CD14-positive monocyte (primary cell): ENCODE results near the gene TMEM258. TPM values are rescaled to one million over a fixed set of nuclear protein-coding genes. Genes with fewer than 3 reads are reported as not detected.

Source experiments
- DNase-seq, 3 donors: peaks; one replicate each; pipeline ENCODE4 v3.0.0-alpha.2; 2011 to 2022
- H2AFZ ChIP-seq: 2 replicates; pipeline ENCODE4 v1.6.0; 2012; ENCODE audit warnings: mild to moderate bottlenecking, low read depth, low read length, inconsistent platforms; ENCODE audit not compliant: insufficient read depth, poor library complexity, severe bottlenecking
- H3K27ac ChIP-seq, 2 donors: 1 replicate in 1 of 2; 2 replicates in 1 of 2; pipeline ENCODE4 v1.5.1; 2012 to 2013; ENCODE audit warnings: low read length in 2 of 2, control low read depth in 1 of 2, inconsistent platforms in 1 of 2, low read depth in 1 of 2, mild to moderate bottlenecking in 1 of 2
- H3K27me3 ChIP-seq, 2 donors: one replicate each; pipeline versions ENCODE4 v1.6.0 to v1.6.1; 2011 to 2013; ENCODE audit warnings: low read length in 2 of 2; ENCODE audit not compliant: control insufficient read depth in 2 of 2, insufficient read depth in 2 of 2
- H3K36me3 ChIP-seq, 2 donors: replicated peaks in 1 of 2; 1 replicate in 1 of 2; 2 replicates in 1 of 2; pipeline versions ENCODE4 v1.5.1 to v1.6.1; 2012 to 2013; ENCODE audit warnings: low read length in 2 of 2, control low read depth in 1 of 2, inconsistent platforms in 1 of 2, mild to moderate bottlenecking in 1 of 2; ENCODE audit not compliant: insufficient read depth in 2 of 2, control insufficient read depth in 1 of 2
- H3K4me1 ChIP-seq, 2 donors: 1 replicate in 1 of 2; 2 replicates in 1 of 2; pipeline versions ENCODE4 v1.5.1 to v1.6.1; 2012 to 2013; ENCODE audit warnings: low read length in 2 of 2, control low read depth in 1 of 2, inconsistent platforms in 1 of 2, mild to moderate bottlenecking in 1 of 2, moderate library complexity in 1 of 2; ENCODE audit not compliant: insufficient read depth in 2 of 2, control insufficient read depth in 1 of 2
- H3K4me2 ChIP-seq: replicated peaks from 2 replicates; pipeline ENCODE3; 2012; ENCODE audit warnings: low read length, moderate library complexity, mild to moderate bottlenecking; ENCODE audit not compliant: poor library complexity, severe bottlenecking; ENCODE audit errors: extremely low read depth
- H3K4me3 ChIP-seq, 3 experiments: fragments of 200-600 bp in 1 of 3; sonication (generic) in 1 of 3; replicated peaks in 1 of 3; 1 replicate in 2 of 3; 2 replicates in 1 of 3; pipeline ENCODE4 v1.5.1; 2011 to 2013; ENCODE audit warnings: low read length in 3 of 3, mild to moderate bottlenecking in 3 of 3, control low read depth in 2 of 3, low read depth in 2 of 3, inconsistent platforms in 1 of 3, moderate library complexity in 1 of 3
- H3K79me2 ChIP-seq: 2 replicates; pipeline ENCODE4 v1.6.0; 2012; ENCODE audit warnings: mild to moderate bottlenecking, control low read depth, inconsistent platforms, low read length, moderate library complexity; ENCODE audit not compliant: insufficient read depth
- H3K9ac ChIP-seq: 2 replicates; pipeline ENCODE4 v1.6.0; 2017; ENCODE audit warnings: low read length, mild to moderate bottlenecking; ENCODE audit not compliant: insufficient read depth, poor library complexity, severe bottlenecking
- H3K9me3 ChIP-seq, 2 donors: replicated peaks in 1 of 2; 1 replicate in 1 of 2; 2 replicates in 1 of 2; pipeline versions ENCODE4 v1.5.1 to v1.6.1; 2012 to 2013; ENCODE audit warnings: low read length in 2 of 2, control low read depth in 1 of 2; ENCODE audit not compliant: control insufficient read depth in 1 of 2, insufficient read depth in 1 of 2
- H4K20me1 ChIP-seq: 2 replicates; pipeline ENCODE4 v1.6.0; 2012; ENCODE audit warnings: mild to moderate bottlenecking, low read length, control low read depth, moderate library complexity; ENCODE audit not compliant: insufficient read depth
- H3K27ac Mint-ChIP-seq, 7 donors: one replicate each; pipeline ENCODE4 v1.8.0; 2020; ENCODE audit warnings: mild to moderate bottlenecking in 7 of 7, mixed read lengths in 7 of 7, moderate library complexity in 6 of 7, inconsistent platforms in 2 of 7
- H3K27me3 Mint-ChIP-seq, 3 donors: one replicate each; pipeline ENCODE4 v1.8.0; 2021 to 2022; ENCODE audit warnings: low read depth in 3 of 3, mild to moderate bottlenecking in 3 of 3, mixed read lengths in 3 of 3, moderate library complexity in 3 of 3, inconsistent platforms in 1 of 3
- H3K36me3 Mint-ChIP-seq, 2 donors: one replicate each; pipeline ENCODE4 v1.8.0; 2020; ENCODE audit warnings: mixed read lengths in 2 of 2, inconsistent platforms in 1 of 2, mild to moderate bottlenecking in 1 of 2
- H3K4me1 Mint-ChIP-seq: one replicate; pipeline ENCODE4 v1.8.0; 2020; ENCODE audit warnings: mild to moderate bottlenecking, mixed read lengths
- H3K4me3 Mint-ChIP-seq, 2 donors: one replicate each; pipeline ENCODE4 v1.8.0; 2020; ENCODE audit warnings: mild to moderate bottlenecking in 2 of 2, mixed read lengths in 2 of 2, moderate library complexity in 1 of 2
- H3K9me3 Mint-ChIP-seq, 7 donors: one replicate each; pipeline ENCODE4 v1.8.0; 2020 to 2022; ENCODE audit warnings: mixed read lengths in 7 of 7, mild to moderate bottlenecking in 6 of 7, moderate library complexity in 6 of 7, inconsistent platforms in 2 of 7
- WGBS: methylation state at CpG from one replicate; pipeline ENCODE4 v1.1.5; 2013; ENCODE audit warnings: missing lambda C conversion rate; ENCODE audit not compliant: insufficient coverage; 5-methylcytosine and 5-hydroxymethylcytosine counted together
- intact Hi-C, 2 donors: fragments of 100-400 bp; cut with micrococcal nuclease; formaldehyde crosslinking; loops; one replicate each; pipeline versions ENCODE4 v1.15.0 to v1.15.1; 2023
- polyA plus RNA-seq, 3 donors: library from polyadenylated mRNA; depleted of rRNA in 1 of 3; unstranded in 2 of 3; stranded (reverse) in 1 of 3; fragments of 300-500 nt in 2 of 3; fragments of >200 nt in 1 of 3; fragmentation: Illumina TruSeq in 2 of 3; gene quantifications; 1 replicate in 2 of 3; 2 replicates in 1 of 3; pipeline ENCODE4 v1.2.3, GENCODE V29; 2012 to 2021
- TF ChIP-seq, protein P1 (sequence below): fragments of 200-600 bp; IDR thresholded peaks from one replicate; pipeline ENCODE4 v1.8.0; 2022; ENCODE audit warnings: antibody characterized with exemption, mild to moderate bottlenecking

TMEM258 gene
- polyA plus RNA-seq, 3 donors = 199 to 224 (median 220) TPM

DNA sequence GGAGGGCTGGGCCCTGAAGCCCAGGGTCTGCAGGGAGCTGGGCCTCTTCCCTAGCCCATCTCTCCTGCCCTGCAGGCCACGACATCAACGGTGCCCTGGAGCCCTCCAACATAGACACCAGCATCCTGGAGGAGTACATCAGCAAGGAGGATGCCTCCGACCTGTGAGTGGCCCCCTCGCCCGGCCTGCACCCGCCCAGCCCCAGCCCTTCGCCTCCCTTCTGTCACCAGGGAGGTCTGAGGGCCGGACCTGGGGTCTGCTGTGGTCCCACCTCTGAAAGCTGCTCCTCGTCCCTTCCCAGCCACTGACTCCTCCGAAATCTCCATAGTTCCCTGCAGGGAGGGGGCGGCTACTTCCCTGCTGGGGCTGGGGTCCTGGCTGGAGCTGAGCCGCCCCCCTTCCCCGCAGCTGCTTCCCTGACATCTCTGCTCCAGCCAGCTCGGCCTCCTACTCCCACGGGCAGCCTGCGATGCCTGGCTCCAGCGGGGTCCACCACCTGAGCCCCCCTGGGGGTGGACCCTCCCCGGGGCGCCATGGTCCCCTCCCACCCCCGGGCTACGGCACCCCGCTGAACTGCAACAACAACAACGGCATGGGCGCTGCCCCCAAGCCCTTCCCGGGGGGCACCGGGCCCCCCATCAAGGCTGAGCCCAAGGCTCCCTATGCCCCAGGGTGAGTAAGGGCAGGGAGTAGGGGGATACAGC is 26.7 kb downstream of the TMEM258 start:
- Histone ChIP-seq H3K27me3 (no peaks in the 10 kb centered on the region), H3K36me3 (no peaks in the 10 kb centered on the region), H3K4me3 (no peak overlapping the region), H4K20me1 (no peaks in the 10 kb centered on the region), H3K79me2 (no peaks in the 10 kb centered on the region), H3K4me1 (no peaks in the 10 kb centered on the region), H2AFZ (no peak overlapping the region), H3K4me2 (no peak overlapping the region), H3K9me3 (no peaks in the 10 kb centered on the region), H3K27ac (no peak overlapping the region), H3K9ac (no peak overlapping the region)
- H3K27me3 Mint-ChIP-seq = peaks cover 4 to 8% (median 4%) of the 10 kb centered on the region in 3 donors
- TF ChIP-seq, protein P1, sequence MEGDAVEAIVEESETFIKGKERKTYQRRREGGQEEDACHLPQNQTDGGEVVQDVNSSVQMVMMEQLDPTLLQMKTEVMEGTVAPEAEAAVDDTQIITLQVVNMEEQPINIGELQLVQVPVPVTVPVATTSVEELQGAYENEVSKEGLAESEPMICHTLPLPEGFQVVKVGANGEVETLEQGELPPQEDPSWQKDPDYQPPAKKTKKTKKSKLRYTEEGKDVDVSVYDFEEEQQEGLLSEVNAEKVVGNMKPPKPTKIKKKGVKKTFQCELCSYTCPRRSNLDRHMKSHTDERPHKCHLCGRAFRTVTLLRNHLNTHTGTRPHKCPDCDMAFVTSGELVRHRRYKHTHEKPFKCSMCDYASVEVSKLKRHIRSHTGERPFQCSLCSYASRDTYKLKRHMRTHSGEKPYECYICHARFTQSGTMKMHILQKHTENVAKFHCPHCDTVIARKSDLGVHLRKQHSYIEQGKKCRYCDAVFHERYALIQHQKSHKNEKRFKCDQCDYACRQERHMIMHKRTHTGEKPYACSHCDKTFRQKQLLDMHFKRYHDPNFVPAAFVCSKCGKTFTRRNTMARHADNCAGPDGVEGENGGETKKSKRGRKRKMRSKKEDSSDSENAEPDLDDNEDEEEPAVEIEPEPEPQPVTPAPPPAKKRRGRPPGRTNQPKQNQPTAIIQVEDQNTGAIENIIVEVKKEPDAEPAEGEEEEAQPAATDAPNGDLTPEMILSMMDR = no peak
- no peak overlapping the region for H3K27ac Mint-ChIP-seq
- DNase-seq = no peak
- no peak overlapping the region for H3K4me3 Mint-ChIP-seq
- intact Hi-C loops = no loop called here
- H3K9me3 Mint-ChIP-seq = no peaks in the 10 kb centered on the region
- WGBS = 93% methylated on average over 24 of the region's 26 CpGs
- no peaks in the 10 kb centered on the region for H3K36me3 Mint-ChIP-seq
- no peaks in the 10 kb centered on the region for H3K4me1 Mint-ChIP-seq

DNA sequence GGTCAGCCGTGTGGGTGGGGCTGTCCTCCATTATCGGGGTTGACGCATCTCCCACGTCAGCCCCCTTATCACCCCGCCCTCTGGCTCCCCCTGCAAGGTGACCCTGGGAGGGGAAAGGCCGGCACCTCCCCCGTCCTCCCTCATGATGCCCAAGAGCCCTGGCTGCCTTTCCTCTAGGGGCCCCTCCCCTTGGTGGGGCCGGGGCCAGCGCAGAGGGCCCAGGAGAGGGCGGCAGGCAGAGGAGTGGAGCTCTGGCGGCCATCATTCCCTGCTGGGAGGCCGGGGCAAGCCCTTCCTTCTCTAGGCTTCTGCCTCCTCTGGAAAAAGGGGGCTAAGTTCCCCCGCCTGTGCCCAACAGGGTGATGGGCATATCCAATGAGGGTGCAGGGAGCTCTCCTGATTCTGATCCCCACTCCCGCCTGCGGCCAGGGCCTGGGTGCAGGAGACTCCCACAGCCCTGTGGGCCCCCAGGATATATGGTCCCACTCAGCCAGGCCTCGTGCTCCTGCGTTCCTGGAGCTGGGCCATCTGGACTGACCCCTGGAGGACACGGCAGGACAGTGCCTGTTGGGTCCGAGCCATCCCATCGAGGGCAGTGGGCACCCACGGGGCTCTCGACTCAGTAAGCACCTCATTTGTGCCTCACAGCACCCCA is 27.7 kb downstream of the TMEM258 start:
- no peak overlapping the region for H2AFZ ChIP-seq
- no peaks in the 10 kb centered on the region for H3K4me1 ChIP-seq
- no peak for DNase-seq
- no peaks in the 10 kb centered on the region for H3K79me2 ChIP-seq
- no peaks in the 10 kb centered on the region for H3K36me3 ChIP-seq
- H3K4me3 Mint-ChIP-seq = no peak overlapping the region
- H3K27ac ChIP-seq = no peak overlapping the region
- H3K9ac ChIP-seq = no peak overlapping the region
- H3K36me3 Mint-ChIP-seq = no peaks in the 10 kb centered on the region
- no peaks in the 10 kb centered on the region for H3K4me1 Mint-ChIP-seq
- WGBS = 87% methylated on average over 11 of the region's 22 CpGs
- intact Hi-C loops = no loop called here
- H3K27ac Mint-ChIP-seq = no peak overlapping the region
- no peaks in the 10 kb centered on the region for H3K9me3 ChIP-seq
- H3K27me3 Mint-ChIP-seq = peaks cover 4 to 8% (median 4%) of the 10 kb centered on the region in 3 donors
- H3K9me3 Mint-ChIP-seq = no peaks in the 10 kb centered on the region
- H4K20me1 ChIP-seq = no peaks in the 10 kb centered on the region
- H3K4me3 ChIP-seq = no peak overlapping the region
- no peak overlapping the region for H3K4me2 ChIP-seq
- TF ChIP-seq, protein P1 = no peak
- H3K27me3 ChIP-seq = no peaks in the 10 kb centered on the region
